HEK293 (cell line): ENCODE data around the gene PLEKHJ1.

Experiments used
- CTCF ChIP-seq: fragments of 450-650 bp; formaldehyde crosslinking; IDR thresholded peaks from 2 replicates; pipeline ENCODE4 v1.5.1; 2016; ENCODE audit warnings: missing biosample characterization, missing genetic modification characterization
- PATZ1 ChIP-seq: fragments of 450-650 bp; formaldehyde crosslinking; IDR thresholded peaks from 2 replicates; pipeline ENCODE4 v1.5.1; 2016; ENCODE audit warnings: missing biosample characterization, missing genetic modification characterization
- REST ChIP-seq: fragments of 450-650 bp; formaldehyde crosslinking; IDR thresholded peaks from 2 replicates; pipeline ENCODE4 v1.5.1; 2016; ENCODE audit warnings: missing biosample characterization, missing genetic modification characterization
- ZNF155 ChIP-seq: fragments of 450-650 bp; formaldehyde crosslinking; IDR thresholded peaks from 2 replicates; pipeline ENCODE4 v1.5.1; 2016; ENCODE audit warnings: missing biosample characterization, missing genetic modification characterization

- TF ChIP-seq REST (tag by site-specific recombination) = no peak
- no peak for TF ChIP-seq ZNF155 (tag by site-specific recombination)
- no peak for TF ChIP-seq CTCF (tag by site-specific recombination)
- TF ChIP-seq PATZ1 = no peak; the same call in 1 of the 2 replicates
Measured at GRCh38 chr19:2247433-2248101, 11.4 kb upstream of the PLEKHJ1 start.
